Activated CD8-positive, alpha-beta memory T cell treated with anti-CD3 and anti-CD28 coated beads, Interleukin-2, amount 10 ng/mL, durations not matched to agents 7 days and 5 days (primary cell): ENCODE measurements around the gene CLDN7. TPM values are rescaled to one million over a fixed set of nuclear protein-coding genes. Genes with fewer than 3 reads are reported as not detected.

ENCODE experiments used
- ATAC-seq: fragments of 150-1000 bp; cut with Tn5 transposase; one replicate; pipeline ENCODE4 v1.10.0; 2021; ENCODE audit warnings: moderate library complexity
- CTCF ChIA-PET: fragments of 350-600 bp; sonication (Branson Sonifier 250); formaldehyde crosslinking; loops from one replicate; lab custom pipeline; 2021; ENCODE audit warnings: antibody characterized with exemption; lab: Charles Lee
- DNase-seq: peaks from one replicate; pipeline ENCODE4 v3.0.0-alpha.2; 2020
- H3K27ac Mint-ChIP-seq: one replicate; pipeline ENCODE4 v1.8.0; 2021; ENCODE audit warnings: mild to moderate bottlenecking, mixed read lengths
- H3K27me3 Mint-ChIP-seq: one replicate; pipeline ENCODE4 v1.8.0; 2021; ENCODE audit warnings: mixed read lengths
- H3K36me3 Mint-ChIP-seq: one replicate; pipeline ENCODE4 v1.8.0; 2021; ENCODE audit warnings: mild to moderate bottlenecking, mixed read lengths
- H3K4me1 Mint-ChIP-seq: one replicate; pipeline ENCODE4 v1.8.0; 2021; ENCODE audit warnings: mixed read lengths
- H3K4me3 Mint-ChIP-seq: one replicate; pipeline ENCODE4 v1.8.0; 2021; ENCODE audit warnings: mild to moderate bottlenecking, moderate library complexity, mixed read lengths
- H3K9me3 Mint-ChIP-seq: one replicate; pipeline ENCODE4 v1.8.0; 2022; ENCODE audit warnings: low read depth, mixed read lengths
- total RNA-seq, 2 experiments: library from RNA; stranded (reverse); gene quantifications; one replicate each; pipeline ENCODE4 v1.2.3, GENCODE V29; 2021

CLDN7 gene
- total RNA-seq, 2 experiments from 2014 or later: 0.66 to 1.9 TPM

DNA sequence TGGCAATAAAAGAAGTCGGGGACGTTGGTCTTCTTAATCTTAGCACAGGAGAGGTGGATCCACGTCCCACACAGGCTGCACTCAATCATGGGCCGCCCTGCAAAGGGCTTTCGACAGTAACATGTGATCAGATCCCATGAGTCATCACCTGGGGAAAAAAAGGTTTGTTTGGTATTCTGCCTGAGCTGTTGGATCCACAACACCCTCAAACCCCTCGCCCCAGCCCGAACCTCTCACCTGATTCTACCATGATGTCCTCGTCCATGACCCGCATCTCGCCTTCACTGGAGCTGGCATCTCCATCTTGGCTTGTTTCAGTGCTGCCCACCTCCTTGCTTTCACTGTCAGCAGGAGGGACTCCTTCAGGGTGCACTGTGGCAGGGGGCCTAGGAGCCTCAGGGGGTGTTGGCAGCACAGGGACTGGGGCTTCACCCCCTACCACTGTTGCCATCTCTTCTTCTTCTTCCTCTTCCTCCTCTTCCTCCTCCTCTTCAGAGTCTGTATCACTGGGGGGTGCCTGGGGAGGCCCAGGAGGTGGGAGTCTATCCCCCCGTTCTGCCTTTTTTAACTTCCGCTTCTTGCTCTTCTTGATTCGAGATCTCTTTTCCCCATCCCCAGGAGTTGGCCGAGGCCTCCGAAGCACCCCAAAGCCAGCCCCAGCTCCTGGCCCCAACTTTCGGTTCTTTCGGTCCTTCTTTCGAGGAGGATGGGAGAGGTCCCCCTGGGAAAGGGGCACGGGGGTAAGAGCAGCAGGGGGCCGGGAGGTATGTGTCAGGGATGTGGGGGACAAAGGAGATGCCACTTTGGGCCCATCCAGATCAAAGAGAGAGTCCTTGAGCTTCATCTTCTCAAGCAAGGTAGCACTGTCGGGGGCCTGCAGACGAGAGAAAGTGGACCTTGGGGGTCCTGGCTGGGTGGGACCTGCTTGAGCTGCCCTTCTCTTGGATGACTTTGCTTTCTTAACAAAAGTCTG, 26.3 kb downstream of the CLDN7 start:
- CTCF ChIA-PET: interaction anchor here (1.0 to 1.3 kb wide), 2 partner anchors 15 kb away, joined by 4 to 6 read pairs; no protein-coding TSS in a partner anchor
- H3K27ac Mint-ChIP-seq: peak overlapping the region; percentile 47
- peaks cover 59% of the 10 kb centered on the region for H3K4me1 Mint-ChIP-seq
- ATAC-seq: no peak
- H3K9me3 Mint-ChIP-seq: no peaks in the 10 kb centered on the region
- peaks cover 33% of the 10 kb centered on the region for H3K36me3 Mint-ChIP-seq
- H3K27me3 Mint-ChIP-seq: no peaks in the 10 kb centered on the region
- no peak for DNase-seq
- H3K4me3 Mint-ChIP-seq: peak overlapping the region; percentile 25

DNA sequence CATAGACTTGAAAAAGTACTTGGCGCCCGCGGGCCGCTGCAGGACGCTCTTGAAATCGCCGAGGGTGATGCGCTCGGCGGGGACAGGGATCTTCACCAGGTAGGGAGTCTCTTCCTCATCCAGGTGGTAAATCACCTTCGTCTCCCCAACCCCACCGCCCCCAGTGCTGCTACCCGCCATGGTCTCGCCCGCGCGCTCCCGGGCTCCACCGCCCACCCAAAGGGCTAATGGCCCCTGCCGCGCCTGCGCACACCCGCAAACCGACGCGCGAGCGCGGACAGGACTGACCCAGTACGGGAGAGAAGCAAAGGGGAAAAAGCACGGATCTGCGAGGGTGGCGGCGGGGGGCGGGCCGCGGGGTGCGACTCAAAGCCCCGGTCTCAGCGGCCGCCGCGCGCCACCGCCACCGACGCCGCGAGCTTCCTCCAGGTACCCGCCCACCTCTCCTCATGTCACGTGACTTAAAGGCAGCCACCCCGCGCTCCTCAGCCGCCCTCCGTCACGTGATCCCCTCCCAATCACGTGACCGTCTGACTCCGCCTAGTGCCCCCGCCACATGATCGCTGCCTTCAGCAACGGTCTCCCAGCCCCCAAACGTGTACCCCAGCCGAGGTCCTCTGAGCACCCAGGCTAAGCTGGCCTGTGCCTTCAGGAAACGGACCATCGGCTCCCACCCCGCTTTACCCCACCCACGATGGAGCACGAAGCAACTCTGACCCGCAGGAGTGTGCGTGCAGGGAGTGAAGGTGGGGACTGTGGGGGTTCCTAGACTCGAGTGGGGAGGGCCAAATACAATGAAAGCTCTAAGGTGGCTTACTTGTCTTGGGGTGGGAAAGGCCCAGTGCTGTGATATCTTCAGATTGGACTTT, 28.0 kb downstream of the CLDN7 start, which contains the start of gene DVL2:
DVL2 (minus strand) TSS at position 435 of the 869 bp plus-strand sequence; CDS start at position 180, 255 bp downstream.
- ATAC-seq: peak; percentile 50
- H3K36me3 Mint-ChIP-seq: peaks cover 33% of the 10 kb centered on the region

DNA sequence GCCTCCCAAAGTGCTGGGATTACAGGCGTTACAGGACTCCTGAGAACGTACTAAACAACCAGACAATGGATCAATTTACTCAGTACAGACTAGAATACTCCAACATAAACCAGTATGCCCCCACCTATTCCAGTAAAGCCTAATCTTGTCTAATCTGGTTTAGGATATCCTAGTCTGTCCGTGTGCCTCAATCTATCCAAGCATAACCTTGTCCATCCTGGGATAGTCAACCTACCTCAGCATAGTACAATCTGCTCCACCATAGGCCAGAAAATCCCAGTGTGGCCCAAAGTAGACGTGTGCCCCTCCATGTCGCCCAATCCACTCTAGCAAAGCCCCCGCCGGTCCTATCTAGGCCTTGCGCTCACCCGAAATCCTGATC, 28.6 kb downstream of the CLDN7 start:
- Mint-ChIP-seq H3K9me3 (no peaks in the 10 kb centered on the region), H3K36me3 (peaks cover 33% of the 10 kb centered on the region), H3K4me3 (peak overlapping the region; percentile 86), H3K4me1 (peaks cover 45% of the 10 kb centered on the region), H3K27me3 (no peaks in the 10 kb centered on the region), H3K27ac (peak overlapping the region; percentile 92)
- no peak for ATAC-seq
- no peak for DNase-seq
- CTCF ChIA-PET: interaction anchor here (0.6 to 1.5 kb wide), 3 partner anchors 9 to 63 kb away, joined by 3 to 4 read pairs (median 3); partner anchors contain the start of genes ACADVL, DLG4 and GABARAP

More for the DNA sequence above, 28.0 kb downstream of the CLDN7 start, which contains the start of gene DVL2:
- H3K27me3 Mint-ChIP-seq: no peaks in the 10 kb centered on the region
- no peaks in the 10 kb centered on the region for H3K9me3 Mint-ChIP-seq
- DNase-seq: peak; percentile 97
- CTCF ChIA-PET: interaction anchor here (0.6 to 1.5 kb wide), 5 partner anchors 13 to 72 kb away, joined by 3 to 6 read pairs (median 4); partner anchors contain the start of genes ACADVL and DLG4
- H3K4me3 Mint-ChIP-seq: peak within 1 kb of the TSS; percentile 86
- H3K4me1 Mint-ChIP-seq: peaks cover 45% of the 10 kb centered on the region
- peak within 1 kb of the TSS; percentile 92 for H3K27ac Mint-ChIP-seq

DNA sequence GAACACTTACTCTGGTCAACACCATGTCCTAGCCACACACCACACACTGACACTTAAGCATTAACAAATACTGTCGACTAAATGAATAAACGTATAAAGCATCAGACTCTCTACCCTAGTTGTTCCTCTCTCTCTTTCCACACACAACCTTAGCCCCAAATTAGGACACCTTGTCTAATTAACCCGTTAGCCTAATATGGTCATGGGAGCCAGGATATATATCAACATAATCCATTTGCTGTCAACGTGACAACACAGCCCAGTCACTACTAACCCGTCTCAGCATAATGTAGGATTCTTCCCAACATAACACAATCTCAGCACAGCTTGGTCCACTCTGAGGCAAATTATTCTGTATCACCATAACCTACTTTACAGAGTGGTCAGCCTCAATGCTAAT, 30.2 kb downstream of the CLDN7 start:
- H3K27me3 Mint-ChIP-seq: no peaks in the 10 kb centered on the region
- peaks cover 43% of the 10 kb centered on the region for H3K4me1 Mint-ChIP-seq
- H3K4me3 Mint-ChIP-seq: peak overlapping the region; percentile 22
- no peaks in the 10 kb centered on the region for H3K9me3 Mint-ChIP-seq
- no peak overlapping the region for H3K27ac Mint-ChIP-seq
- DNase-seq (no peak), ATAC-seq (no peak)
- peaks cover 40% of the 10 kb centered on the region for H3K36me3 Mint-ChIP-seq
- CTCF ChIA-PET: interaction anchor here (1.1 to 2.0 kb wide), 2 partner anchors 11 to 13 kb away, joined by 3 to 11 read pairs; partner anchors contain the start of genes ACADVL and DLG4

DNA sequence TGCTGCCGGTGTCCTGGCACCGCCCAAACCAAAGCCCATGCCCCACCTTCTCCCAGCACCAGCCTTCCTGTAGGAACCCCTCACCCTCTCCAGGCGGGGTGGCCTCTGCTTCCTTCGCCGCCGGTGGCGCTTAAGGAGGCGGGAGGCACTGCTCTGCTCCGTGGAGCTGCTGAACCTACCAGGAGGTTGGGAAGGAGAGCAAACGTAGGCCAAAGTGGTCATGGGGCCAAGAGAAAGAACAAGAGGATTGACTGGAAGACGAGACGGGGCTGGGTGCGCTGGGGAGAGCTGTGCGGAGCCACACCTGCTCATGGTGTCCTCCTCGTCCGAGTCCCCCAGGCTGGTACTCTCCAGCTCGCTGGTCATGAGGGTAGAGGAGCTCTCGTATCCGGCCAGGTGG, 32.8 kb downstream of the CLDN7 start:
- Mint-ChIP-seq H3K4me3 (no peak overlapping the region), H3K9me3 (no peaks in the 10 kb centered on the region), H3K36me3 (peaks cover 22% of the 10 kb centered on the region), H3K27me3 (no peaks in the 10 kb centered on the region), H3K4me1 (peaks cover 20% of the 10 kb centered on the region), H3K27ac (no peak overlapping the region)
- ATAC-seq (no peak), DNase-seq (no peak)
- CTCF ChIA-PET: no interaction called here

DNA sequence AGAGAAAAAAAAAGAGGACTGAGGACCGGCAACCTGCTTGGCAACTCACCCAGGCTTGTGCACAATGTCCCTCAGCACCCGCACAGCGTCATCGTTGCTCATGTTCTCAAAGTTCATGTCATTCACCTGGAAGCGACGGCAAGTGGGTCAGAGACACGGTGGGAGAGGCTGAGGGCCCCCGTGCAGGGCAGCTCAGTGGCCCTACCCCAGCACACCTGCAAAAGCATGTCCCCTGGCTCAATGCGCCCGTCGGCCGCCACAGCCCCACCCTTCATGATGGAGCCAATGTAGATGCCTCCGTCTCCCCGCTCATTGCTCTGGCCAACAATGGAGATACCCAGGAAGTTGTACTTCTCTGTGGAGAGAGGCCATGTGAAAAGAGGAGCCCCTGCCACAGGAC, 33.4 kb downstream of the CLDN7 start:
- no peak for ATAC-seq
- no peak for DNase-seq
- Mint-ChIP-seq H3K4me1 (peaks cover 18% of the 10 kb centered on the region), H3K4me3 (no peak overlapping the region), H3K36me3 (peaks cover 20% of the 10 kb centered on the region), H3K27me3 (no peaks in the 10 kb centered on the region), H3K27ac (no peak overlapping the region), H3K9me3 (no peaks in the 10 kb centered on the region)
- CTCF ChIA-PET: no interaction called here

DNA sequence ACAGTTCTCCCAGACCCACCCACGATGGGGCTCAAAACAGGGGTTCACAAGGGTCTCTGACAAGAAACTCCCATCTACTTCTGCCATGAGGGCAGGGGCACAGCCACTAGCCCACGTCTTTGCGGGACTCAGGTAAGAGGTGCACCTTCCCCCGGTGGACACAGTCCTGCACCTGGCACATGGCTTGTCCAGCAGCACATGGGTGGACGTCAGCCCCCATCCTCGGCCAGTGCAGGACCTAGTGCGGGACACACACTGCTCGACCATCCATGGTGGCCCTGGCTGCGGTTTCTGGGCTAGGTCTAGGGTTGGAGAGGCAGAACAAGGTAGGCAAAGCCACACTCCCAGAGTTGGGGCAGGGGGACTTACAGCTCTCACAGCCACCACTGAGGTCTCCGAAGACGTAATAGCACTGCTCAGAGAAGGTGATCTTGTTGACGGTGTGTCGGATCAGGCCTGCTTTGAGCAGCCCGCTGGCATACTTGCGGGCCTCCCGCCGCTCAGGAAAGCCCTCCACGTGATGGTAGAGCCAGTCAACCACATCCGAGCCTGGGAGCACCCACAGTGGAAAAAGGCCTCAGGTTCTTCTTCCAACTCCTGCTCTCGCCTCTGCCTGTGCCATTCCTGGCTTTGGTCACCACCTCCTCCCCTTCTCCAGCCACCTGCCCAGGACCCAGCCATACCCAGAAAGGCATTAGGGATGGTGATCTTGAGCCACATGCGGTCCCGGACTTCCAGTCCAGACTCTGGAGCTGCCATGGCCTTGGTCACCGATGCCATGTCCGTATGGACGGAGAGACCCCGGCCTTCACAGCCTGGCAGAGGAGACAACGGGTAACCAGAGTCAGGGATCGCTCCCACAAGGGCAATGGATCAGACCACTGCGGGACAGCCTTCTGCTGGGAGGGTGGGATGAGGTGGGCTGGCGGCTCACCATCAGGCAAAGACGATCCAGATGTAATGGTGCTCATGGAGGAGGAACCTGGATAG, 35.3 kb downstream of the CLDN7 start:
- H3K27me3 Mint-ChIP-seq: no peaks in the 10 kb centered on the region
- no peak overlapping the region for H3K27ac Mint-ChIP-seq
- H3K4me3 Mint-ChIP-seq: no peak overlapping the region
- H3K9me3 Mint-ChIP-seq: no peaks in the 10 kb centered on the region
- no peak for ATAC-seq
- H3K4me1 Mint-ChIP-seq: peaks cover 5% of the 10 kb centered on the region
- CTCF ChIA-PET: no interaction called here
- no peak for DNase-seq
- peaks cover 28% of the 10 kb centered on the region for H3K36me3 Mint-ChIP-seq

DNA sequence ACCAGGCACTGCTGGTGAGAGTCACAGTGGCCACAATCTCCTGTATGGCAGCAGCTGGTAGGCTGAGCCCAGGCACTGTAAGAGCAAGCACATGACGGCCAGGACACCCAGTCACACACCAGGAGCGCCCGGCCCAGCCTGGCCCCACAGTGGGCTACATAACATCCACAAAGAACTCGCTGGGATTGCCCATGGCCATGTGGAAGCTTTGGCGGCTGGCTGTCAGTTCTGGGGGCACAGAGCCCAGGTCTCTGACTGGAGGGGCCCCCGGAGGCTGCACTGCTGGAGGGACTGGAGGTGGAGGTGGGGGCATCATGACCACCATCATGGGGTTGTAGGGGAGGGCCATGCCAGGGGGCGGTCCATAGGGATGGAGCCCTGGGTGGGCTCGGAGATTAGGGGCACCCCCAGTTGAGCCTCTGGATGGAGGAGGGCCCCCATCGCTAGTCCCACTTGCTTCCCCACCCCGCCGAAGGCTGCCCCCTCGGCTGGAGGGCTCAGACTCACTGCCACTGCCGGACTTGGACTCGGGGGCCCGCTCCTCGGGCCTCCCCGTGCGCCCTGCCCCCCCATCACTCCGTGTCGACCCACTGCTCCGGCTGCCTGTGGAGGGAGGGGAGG, 36.5 kb downstream of the CLDN7 start:
- CTCF ChIA-PET: no interaction called here
- ATAC-seq (no peak), DNase-seq (no peak)
- no peak overlapping the region for H3K27ac Mint-ChIP-seq
- H3K4me3 Mint-ChIP-seq: no peak overlapping the region
- H3K4me1 Mint-ChIP-seq: peaks cover 9% of the 10 kb centered on the region
- no peaks in the 10 kb centered on the region for H3K9me3 Mint-ChIP-seq
- H3K27me3 Mint-ChIP-seq: no peaks in the 10 kb centered on the region
- H3K36me3 Mint-ChIP-seq: peaks cover 26% of the 10 kb centered on the region

DNA sequence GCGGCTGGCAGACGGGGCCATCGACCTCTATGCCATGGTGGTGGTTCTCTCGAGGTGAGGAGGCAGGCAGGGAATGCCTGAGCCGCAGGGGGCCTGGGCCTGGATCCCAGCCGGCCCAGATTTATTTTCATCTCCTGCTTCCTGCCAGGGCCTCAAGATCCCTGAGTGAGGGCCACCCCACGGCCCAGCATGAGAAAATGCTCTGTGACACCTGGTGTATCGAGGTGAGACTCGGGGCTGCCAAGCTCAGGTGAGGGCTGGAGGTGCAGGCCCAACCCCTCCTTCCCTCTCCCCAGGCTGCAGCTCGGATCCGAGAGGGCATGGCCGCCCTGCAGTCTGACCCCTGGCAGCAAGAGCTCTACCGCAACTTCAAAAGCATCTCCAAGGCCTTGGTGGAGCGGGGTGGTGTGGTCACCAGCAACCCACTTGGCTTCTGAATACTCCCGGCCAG, 37.6 kb downstream of the CLDN7 start:
- no peak for ATAC-seq
- peaks cover 21% of the 10 kb centered on the region for H3K36me3 Mint-ChIP-seq

DNA sequence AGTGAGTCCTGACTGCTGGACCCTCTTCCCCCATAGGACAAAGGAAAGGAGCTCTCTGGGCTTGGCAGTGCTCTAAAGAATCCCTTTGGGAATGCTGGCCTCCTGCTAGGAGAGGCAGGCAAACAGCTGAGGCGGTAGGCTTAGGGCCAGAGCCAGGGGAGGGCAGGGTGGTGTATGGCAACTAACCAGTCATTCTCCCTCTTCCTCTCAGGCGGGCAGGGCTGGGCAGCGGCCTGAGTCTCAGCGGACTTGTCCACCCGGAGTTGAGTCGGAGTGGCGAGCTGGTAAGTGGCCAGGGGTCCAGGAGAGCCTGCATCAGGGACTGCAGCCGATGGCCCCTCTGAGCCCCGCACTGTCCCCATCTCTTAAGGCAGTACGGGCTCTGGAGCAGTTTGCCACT, 38.2 kb downstream of the CLDN7 start:
- ATAC-seq (no peak), DNase-seq (no peak)
- H3K36me3 Mint-ChIP-seq: peaks cover 18% of the 10 kb centered on the region
- H3K9me3 Mint-ChIP-seq: no peaks in the 10 kb centered on the region
- peaks cover 20% of the 10 kb centered on the region for H3K4me1 Mint-ChIP-seq
- no peak overlapping the region for H3K4me3 Mint-ChIP-seq
- CTCF ChIA-PET: interaction anchor here (2.2 kb wide), 1 partner anchor 72 kb away, joined by 8 read pairs; no protein-coding TSS in a partner anchor
- no peak overlapping the region for H3K27ac Mint-ChIP-seq
- H3K27me3 Mint-ChIP-seq: no peaks in the 10 kb centered on the region

More for the DNA sequence above, 37.6 kb downstream of the CLDN7 start:
- Mint-ChIP-seq H3K4me1 (peaks cover 15% of the 10 kb centered on the region), H3K27ac (no peak overlapping the region), H3K27me3 (no peaks in the 10 kb centered on the region), H3K4me3 (no peak overlapping the region), H3K9me3 (no peaks in the 10 kb centered on the region)
- CTCF ChIA-PET: interaction anchor here (2.2 kb wide), 1 partner anchor 72 kb away, joined by 8 read pairs; no protein-coding TSS in a partner anchor
- no peak for DNase-seq

DNA sequence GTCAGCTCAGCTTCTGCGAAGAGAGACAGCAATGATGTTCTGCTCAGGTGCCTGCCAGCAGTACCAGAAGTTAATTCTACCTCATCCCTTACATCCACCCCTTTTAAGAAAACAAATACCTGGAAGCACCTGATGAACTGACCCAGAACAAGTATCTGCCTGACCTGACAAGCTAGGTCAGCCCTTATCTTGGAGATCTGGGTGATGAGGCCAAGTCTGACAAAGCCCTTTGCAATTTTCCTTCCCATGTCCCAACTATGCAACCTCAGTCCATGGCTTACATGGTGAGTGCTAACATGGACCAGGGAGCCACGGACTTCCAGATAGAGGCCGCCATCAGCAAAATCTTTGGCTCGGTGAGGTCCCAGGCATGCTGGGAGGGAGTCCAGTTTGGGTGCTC, 38.9 kb downstream of the CLDN7 start:
- CTCF ChIA-PET: interaction anchor here (2.2 kb wide), 1 partner anchor 73 kb away, joined by 8 read pairs; no protein-coding TSS in a partner anchor
- ATAC-seq: no peak
- H3K4me3 Mint-ChIP-seq: no peak overlapping the region
- H3K4me1 Mint-ChIP-seq: peaks cover 26% of the 10 kb centered on the region
- peaks cover 18% of the 10 kb centered on the region for H3K36me3 Mint-ChIP-seq
- no peaks in the 10 kb centered on the region for H3K9me3 Mint-ChIP-seq
- H3K27me3 Mint-ChIP-seq: no peaks in the 10 kb centered on the region
- DNase-seq: no peak
- no peak overlapping the region for H3K27ac Mint-ChIP-seq
